NOMO-1 treated with dmso at 0.1 percent for 144 hours (cell line): ENCODE measurements around the gene PRRG4.
A peak's percentile ranks its signal among the peaks of the same experiment; 100 is the strongest.
"Not testable (repeated sequence)": the region's sequence is repeated elsewhere in the genome, so short reads cannot be mapped to it uniquely, and the experiment has no call there.

Source experiments
- DNase-seq: peaks from one replicate; lab custom pipeline; 2025; ENCODE audit not compliant: unreplicated experiment; lab: John Stamatoyannopoulos, UW

The PRRG4 gene

GRCh38 chr11:32830413-32830738, 649 bp downstream of the PRRG4 start:
- peak; percentile 35 for DNase-seq

DNA sequence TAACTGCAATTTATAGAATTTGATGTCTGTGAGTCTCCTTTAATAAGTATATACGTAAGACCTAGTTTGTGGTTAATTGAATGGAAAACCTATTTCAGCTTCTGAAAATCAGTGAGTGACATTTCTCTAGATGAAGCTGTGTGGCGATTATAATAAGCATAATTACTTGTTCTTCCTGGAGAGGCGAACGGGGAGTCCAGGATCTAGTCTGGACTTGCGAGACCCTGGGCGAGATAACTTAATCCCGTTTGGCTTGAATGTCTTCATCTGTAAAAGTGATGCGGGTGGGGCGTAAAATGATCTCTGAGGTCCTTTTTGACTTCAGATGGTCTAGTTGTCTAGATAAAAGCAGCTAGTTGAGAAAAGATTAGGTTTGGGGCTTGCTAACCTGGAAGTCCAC, 1.1 kb downstream of the PRRG4 start:
- no peak for DNase-seq

- DNase-seq = no peak
Observed at GRCh38 chr11:32831221-32831620, 1.5 kb downstream of the PRRG4 start.

DNA sequence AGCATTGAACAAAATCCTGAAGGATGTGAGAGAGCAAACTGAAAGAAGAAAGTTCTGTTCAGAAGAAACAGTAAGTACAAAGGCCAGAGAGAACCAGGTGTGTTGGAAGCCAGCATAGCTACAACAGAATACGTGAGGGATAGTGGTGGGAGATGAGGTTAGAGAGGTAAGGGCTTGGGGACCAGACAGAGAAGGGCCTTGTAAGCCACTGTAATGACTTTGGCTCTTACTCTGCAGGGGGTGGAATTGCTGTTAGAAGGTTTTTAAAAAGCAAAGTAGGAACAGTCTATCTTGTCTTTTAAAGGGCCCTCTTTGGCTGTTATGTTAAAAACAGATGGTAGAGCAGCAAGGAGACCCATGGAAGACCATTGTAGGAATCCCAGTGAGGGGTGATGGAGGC, 4.2 kb downstream of the PRRG4 start:
- DNase-seq = no peak

DNA sequence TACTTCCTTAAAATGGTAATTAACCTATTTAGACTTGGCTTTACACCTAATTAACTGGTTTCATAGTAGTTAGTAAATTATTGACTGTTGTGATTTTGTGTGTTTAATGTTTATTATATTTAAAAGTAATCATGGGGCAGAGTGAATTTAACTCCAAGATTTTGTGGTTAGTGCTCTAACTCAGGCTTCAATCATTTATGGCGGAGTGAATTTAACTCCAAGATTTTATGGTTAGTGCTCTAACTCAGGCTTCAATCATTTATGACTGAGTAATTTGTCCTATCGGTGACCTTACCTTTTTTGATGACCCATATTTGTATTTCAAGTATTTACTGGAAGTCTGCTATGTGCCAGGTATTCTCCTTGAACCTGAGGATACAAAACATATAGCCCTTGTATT, 7.2 kb downstream of the PRRG4 start:
- no peak for DNase-seq

DNA sequence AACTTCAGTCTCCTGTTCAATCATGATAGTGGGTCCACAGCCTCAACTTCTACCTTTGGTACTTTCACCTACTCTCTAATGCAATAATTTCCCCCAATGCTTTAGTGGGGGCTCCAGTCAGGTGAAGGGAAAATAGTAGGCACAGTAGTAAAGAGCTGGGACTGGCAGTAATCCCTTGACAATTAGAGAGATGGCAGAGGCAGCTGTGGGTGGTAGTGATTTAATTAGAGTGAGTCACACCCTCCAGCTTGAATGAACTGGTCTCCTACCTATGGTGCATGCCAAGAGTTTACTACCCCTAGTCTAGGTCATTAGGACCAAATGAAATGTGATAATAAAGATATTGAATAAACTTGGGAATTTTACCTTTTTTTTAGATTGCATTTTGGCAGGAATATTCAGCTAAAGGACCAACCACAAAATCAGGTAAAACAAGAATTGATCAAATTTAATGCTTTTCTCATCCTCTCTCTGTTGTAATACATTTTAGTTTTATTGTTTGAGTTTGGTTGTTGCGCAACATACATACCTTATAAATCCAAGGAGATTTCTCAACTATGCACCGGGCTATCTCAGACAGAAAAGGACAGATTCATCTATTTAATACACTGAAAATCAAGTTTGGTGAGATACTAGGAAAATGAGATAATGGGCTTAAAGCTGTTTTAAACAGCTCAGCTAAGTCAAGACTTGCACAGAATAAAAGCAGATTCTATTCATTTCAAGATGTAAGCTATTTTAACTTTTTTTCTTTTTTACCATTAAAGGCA, 9.0 kb downstream of the PRRG4 start:
- no peak for DNase-seq

GRCh38 chr11:32839308-32839707, 9.6 kb downstream of the PRRG4 start:
- DNase-seq = no peak

- DNase-seq = no peak
Observed at GRCh38 chr11:32840587-32840986, 10.9 kb downstream of the PRRG4 start.

DNA sequence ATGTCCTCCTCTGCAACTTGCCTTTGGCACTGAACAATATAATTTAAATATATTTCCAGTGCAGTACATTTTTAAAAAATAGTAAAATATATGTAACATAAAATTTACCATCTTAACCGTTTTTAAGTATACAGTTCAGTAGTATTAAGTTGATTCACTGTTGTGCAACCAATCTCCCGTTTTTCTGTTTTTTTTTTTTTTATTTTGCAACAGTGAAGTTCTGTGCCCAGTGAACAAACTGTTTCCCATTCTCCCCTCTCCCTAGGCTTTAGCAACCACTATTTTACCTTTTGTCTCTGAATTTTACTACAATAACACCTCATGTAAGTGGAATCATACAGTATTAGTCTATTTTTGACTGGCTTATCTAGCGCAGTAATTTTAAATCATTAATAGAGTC, 13.8 kb downstream of the PRRG4 start:
- no peak for DNase-seq

DNA sequence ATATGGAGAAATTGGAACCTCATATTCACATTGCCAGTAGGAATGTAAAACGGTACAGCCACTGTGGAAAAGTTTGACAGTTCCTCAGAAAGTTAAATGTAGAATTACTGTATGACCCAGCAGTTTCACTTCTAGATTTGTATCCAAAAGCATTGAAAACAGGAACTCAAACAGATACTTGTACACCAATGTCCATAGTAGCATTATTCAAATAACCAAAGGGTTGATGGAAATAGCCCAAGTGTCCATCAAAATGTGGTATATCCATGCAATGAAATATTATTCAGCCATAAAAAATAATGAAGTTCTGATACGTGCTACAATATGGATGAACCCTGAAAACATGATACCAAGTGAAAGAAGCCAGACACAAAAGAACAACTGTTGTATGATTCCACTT, 17.8 kb downstream of the PRRG4 start:
- peak; percentile 25 for DNase-seq

DNA sequence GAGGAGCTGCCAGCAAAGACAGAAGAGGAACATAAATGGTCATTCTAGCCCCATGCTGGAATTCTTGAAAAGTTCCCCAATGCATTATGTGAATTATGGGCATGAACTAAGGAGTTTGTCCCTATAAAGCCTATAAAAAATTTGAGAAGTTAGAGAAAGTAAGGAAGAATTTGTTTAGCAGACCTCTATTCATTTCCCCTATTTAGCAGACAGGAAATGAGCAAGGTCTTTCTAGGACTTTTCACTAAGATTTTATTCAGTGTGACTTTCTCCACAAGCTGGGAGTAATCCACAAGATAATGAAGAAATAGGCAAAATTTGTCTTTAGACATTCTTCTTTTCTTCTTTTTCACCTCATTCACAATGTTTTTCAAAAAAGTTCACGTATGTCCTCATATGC, 20.0 kb downstream of the PRRG4 start:
- DNase-seq = no peak

DNA sequence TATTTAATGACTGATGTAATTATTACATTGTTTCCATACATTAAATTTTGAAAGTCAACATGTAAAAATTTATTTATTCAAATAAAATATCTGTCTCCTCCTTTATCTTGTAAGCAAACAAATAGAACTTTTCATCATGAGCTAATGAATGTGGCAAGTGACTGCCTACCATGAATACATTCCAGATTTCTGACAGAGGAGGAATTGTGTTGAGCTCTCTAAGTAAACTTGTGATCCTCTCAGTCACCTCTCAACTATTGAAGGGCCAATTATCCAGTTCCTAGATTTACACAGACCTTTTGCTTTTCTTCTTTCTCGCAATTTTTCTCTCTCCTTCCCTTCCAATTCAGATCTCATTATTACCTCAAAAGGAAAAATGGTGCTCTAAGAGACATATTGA, 21.5 kb downstream of the PRRG4 start:
- DNase-seq = no peak

- peak; percentile 56 for DNase-seq
Observed at GRCh38 chr11:32852207-32852606, 22.5 kb downstream of the PRRG4 start.

DNA sequence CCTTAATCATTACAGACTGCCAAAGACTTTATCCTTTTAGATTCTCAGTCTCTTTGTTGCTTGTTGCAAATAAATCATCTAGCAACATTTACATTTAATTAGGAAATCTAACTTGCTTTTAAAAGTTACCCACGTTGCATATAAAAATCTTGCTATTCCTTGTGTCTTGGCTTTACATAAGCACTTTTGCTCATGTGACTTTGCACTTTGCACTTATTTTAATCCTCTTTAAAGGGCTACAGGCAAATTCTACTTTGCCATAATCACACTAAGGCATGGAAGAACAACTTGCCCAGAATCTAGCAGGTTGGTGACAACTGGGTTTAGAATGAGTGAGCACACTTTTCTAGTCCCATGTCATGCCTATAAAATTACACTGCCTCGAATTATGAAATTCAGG, 25.9 kb downstream of the PRRG4 start:
- no peak for DNase-seq

DNA sequence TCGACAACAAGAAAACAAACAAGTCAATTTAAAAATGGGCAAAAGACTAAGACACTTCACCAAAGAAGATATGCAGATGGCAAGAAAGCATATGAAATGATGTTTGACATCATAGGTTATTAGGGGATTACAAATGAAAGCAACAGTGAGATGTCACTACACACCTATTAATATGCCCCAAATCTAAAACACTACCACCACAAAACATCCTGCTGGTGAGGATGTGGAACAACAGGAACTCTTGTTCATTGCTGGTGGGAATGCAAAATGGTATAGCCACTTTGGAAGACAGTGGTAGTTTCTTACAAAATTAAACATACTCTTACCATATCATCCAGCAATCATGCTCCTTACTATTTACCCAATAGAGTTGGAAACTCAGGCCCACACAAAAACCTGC, 29.0 kb downstream of the PRRG4 start:
- DNase-seq = no peak

DNA sequence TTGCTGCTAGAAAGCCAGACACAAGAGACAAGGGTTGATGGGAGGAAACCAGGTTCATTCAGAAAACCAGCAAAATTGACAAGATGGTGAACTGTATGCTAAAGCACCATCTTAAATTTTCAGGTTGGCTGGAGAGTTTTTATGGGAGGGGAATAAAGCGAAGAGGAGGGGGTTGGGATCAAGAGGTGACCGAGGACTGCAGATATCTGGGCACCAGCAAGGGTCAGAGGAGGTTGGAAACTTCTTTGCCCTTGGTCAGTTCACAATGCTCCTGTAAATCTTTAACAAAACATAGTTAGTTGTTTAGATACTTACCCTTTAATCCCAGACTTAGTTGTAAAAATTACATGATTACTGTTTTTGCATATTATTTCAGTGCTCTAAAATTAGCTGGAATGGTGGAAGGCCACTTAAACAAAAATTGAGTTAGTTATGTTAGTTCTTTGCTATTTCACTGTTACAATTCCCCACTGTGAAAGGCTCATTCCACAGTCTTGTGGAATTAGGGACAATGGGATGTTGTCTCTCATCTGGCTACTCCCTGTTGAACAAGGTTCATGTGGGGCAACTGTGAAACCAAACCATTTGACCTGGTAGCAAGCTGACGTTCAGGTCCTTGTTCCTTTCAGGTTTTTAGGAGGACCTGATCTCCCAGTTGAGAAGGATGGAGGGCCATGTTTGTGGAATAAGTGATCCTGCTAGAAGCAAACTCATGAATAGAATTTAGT, 32.3 kb downstream of the PRRG4 start:
- no peak for DNase-seq

DNA sequence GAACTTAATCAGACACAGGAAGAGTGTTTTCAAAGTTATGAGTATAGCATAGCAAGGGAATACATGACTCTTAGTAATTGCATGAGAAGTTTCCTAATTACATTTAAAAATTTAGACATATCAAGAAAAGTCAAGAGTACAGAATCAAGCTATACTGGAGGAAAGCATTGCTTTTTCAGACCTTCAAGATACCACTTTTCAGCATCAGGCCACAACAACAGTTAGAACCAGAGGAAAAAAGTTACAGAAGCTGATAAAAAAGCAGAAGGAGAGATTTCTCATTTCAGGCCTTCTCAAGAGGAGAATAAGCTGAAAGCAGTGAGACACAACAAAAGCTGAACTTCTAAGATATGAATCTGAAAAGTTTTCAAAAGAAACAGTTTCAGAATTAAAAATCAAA, 34.8 kb downstream of the PRRG4 start:
- no peak for DNase-seq

- not testable (repeated sequence) for DNase-seq
Observed at GRCh38 chr11:32868752-32869151, 39.0 kb downstream of the PRRG4 start.

GRCh38 chr11:32870676-32871075, 40.9 kb downstream of the PRRG4 start:
- DNase-seq = no peak

DNA sequence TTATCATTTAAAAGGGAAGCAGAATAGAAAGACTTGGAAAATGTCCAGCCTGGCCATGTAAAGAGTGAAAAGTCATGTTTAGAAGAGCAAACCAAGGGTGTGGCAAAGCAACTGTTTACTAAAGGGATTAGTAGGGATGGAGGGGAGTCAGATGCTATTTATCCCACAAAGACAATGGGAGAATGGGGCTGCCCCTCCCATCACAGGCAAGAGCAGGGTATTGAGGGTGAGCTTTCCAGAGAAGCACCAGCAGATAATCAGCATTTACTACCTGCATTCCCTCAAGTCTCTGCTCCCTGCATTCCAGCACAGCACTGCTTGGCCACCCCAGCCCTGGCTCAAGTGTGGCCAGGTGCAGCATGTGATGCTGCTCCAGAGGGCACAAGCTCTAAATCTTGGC, 44.4 kb downstream of the PRRG4 start:
- DNase-seq = no peak

GRCh38 chr11:32881286-32881685, 51.6 kb downstream of the PRRG4 start:
- DNase-seq = no peak

DNA sequence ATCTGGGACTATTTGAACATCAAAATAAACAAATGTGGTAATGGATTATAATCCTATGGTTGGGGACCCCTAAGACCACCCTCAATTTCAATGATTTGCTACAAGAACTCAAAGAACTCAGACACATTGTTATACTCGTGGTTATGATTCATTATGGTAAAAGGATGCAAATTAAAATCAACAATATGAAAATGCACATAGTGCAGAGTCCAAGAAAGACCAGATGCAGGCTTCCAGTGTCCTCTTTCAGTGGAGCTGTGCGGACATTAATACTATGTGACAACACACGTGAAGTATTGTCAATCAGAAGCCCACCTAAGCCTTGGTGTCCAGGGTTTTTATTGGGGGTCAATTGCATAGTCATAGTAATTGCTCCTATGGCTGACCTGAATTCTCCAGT, 53.7 kb downstream of the PRRG4 start:
- DNase-seq = no peak

GRCh38 chr11:32884023-32884422, 54.3 kb downstream of the PRRG4 start:
- no peak for DNase-seq
